GM18951 (cell line): Measurements from ENCODE around the gene CNTD1.

Experiments used
- POLR2A ChIP-seq: IDR thresholded peaks from 4 replicates; pipeline ENCODE4 v1.6.1; 2011; ENCODE audit warnings: mild to moderate bottlenecking; ENCODE audit not compliant: insufficient read length, insufficient read depth; ENCODE audit errors: extremely low read depth
- in situ Hi-C: fragments of 300-500 bp; cut with MboI; formaldehyde crosslinking; loops from one replicate; pipeline ENCODE4 v1.12.0; 2022; ENCODE audit warnings: low sequenced_read_pairs, mixed read lengths, inconsistent platforms; ENCODE audit not compliant: unreplicated experiment

Gene CNTD1

GRCh38 chr17:42773290-42774035 lies 25.2 kb upstream of the CNTD1 start, which contains the start of gene VPS25:
TSS of gene VPS25 (plus strand) at chr17:42773449. CDS start at chr17:42773476, 27 bp downstream.
- peak; percentile 93 for TF ChIP-seq POLR2A
- in situ Hi-C loops = no loop called here

- no peak for TF ChIP-seq POLR2A
- in situ Hi-C loops = no loop called here
These were observed 24.5 kb upstream of the CNTD1 start for GRCh38 chr17:42774066-42774745.

- in situ Hi-C loops = no loop called here
- TF ChIP-seq POLR2A = no peak
These were observed 23.0 kb upstream of the CNTD1 start for GRCh38 chr17:42775534-42776098.

GRCh38 chr17:42778570-42778969 lies 20.1 kb upstream of the CNTD1 start:
- no peak for TF ChIP-seq POLR2A
- in situ Hi-C loops = no loop called here

GRCh38 chr17:42779304-42779935 lies 19.2 kb upstream of the CNTD1 start:
- in situ Hi-C loops = no loop called here
- TF ChIP-seq POLR2A = no peak

GRCh38 chr17:42779936-42780850 lies 18.5 kb upstream of the CNTD1 start, which contains the start of gene WNK4:
TSS of gene WNK4 (plus strand) at chr17:42780610. CDS start at chr17:42780699, 89 bp downstream.
- in situ Hi-C loops = no loop called here

GRCh38 chr17:42780851-42781638 lies 17.6 kb upstream of the CNTD1 start:
- no peak for TF ChIP-seq POLR2A

More at GRCh38 chr17:42779936-42780850, 18.5 kb upstream of the CNTD1 start, which contains the start of gene WNK4:
- TF ChIP-seq POLR2A = no peak

GRCh38 chr17:42781639-42782165 lies 17.0 kb upstream of the CNTD1 start:
- no peak for TF ChIP-seq POLR2A
- in situ Hi-C loops = no loop called here

More at GRCh38 chr17:42780851-42781638, 17.6 kb upstream of the CNTD1 start:
- in situ Hi-C loops = no loop called here

- no peak for TF ChIP-seq POLR2A
- in situ Hi-C loops = no loop called here
These were observed 16.2 kb upstream of the CNTD1 start for GRCh38 chr17:42782166-42783061.

- TF ChIP-seq POLR2A = no peak
- in situ Hi-C loops = no loop called here
These were observed 15.4 kb upstream of the CNTD1 start for GRCh38 chr17:42783062-42783790.
